OCI-LY7 (cell line): ENCODE measurements around the gene ROR2. TPM values are rescaled to one million over a fixed set of nuclear protein-coding genes. Genes with fewer than 3 reads are reported as not detected.

Source experiments
- BruUV-seq: library from RNA; stranded (reverse); fragments of 400-500 nt; replicated peaks from 2 replicates; lab custom pipeline; 2021; lab: Mats Ljungman, UMichigan
- CTCF ChIA-PET: fragments of 300-600 bp; sonication (Branson Sonifier 250); formaldehyde crosslinking; loops from one replicate; lab custom pipeline; 2022; ENCODE audit warnings: antibody characterized with exemption; ENCODE audit not compliant: unreplicated experiment; lab: Charles Lee
- POLR2A ChIA-PET: fragments of 300-600 bp; sonication (Branson Sonifier 250); formaldehyde crosslinking; loops from one replicate; lab custom pipeline; 2022; ENCODE audit warnings: antibody characterized with exemption; lab: Charles Lee
- DNase-seq: peaks from one replicate; pipeline ENCODE4 v3.0.0-alpha.2; 2015; ENCODE audit warnings: low spot score
- H2AFZ ChIP-seq: fragments of 200-600 bp; sonication (generic), shearing (Covaris generic); 2 replicates; pipeline ENCODE4 v1.6.1; 2014; ENCODE audit warnings: mild to moderate bottlenecking, antibody characterized with exemption, low read length, moderate library complexity
- H3K27ac ChIP-seq: fragments of 200-600 bp; sonication (generic); 2 replicates; pipeline ENCODE4 v1.5.1; 2014; ENCODE audit warnings: mixed run types, low read depth, mild to moderate bottlenecking, moderate library complexity, low read length, inconsistent platforms; ENCODE audit not compliant: poor library complexity, severe bottlenecking
- H3K36me3 ChIP-seq: fragments of 200-600 bp; sonication (generic); 2 replicates; pipeline ENCODE4 v1.6.1; 2014; ENCODE audit warnings: mild to moderate bottlenecking, antibody characterized with exemption, low read length, moderate library complexity, mixed read lengths; ENCODE audit not compliant: insufficient read depth
- H3K4me1 ChIP-seq: fragments of 200-600 bp; sonication (generic); 2 replicates; pipeline ENCODE4 v1.5.1; 2014; ENCODE audit warnings: mild to moderate bottlenecking, low read length; ENCODE audit not compliant: insufficient read depth, poor library complexity, severe bottlenecking
- H3K4me2 ChIP-seq: fragments of 200-600 bp; sonication (generic); 2 replicates; pipeline ENCODE4 v1.6.1; 2014; ENCODE audit warnings: mild to moderate bottlenecking, low read length
- H3K4me3 ChIP-seq: fragments of 200-600 bp; sonication (generic); 2 replicates; pipeline ENCODE4 v1.5.1; 2014; ENCODE audit warnings: mild to moderate bottlenecking, low read depth, low read length; ENCODE audit not compliant: poor library complexity, severe bottlenecking
- H3K79me2 ChIP-seq: fragments of 200-600 bp; sonication (generic); 2 replicates; pipeline ENCODE4 v1.6.1; 2016; ENCODE audit warnings: low read depth, mild to moderate bottlenecking, low read length, moderate library complexity, mixed read lengths; ENCODE audit not compliant: insufficient read depth
- H3K9me2 ChIP-seq: fragments of 200-600 bp; sonication (generic); 2 replicates; pipeline ENCODE4 v1.6.1; 2016; ENCODE audit warnings: mild to moderate bottlenecking, low read length, mixed read lengths; ENCODE audit not compliant: insufficient read depth
- H3K9me3 ChIP-seq: fragments of 200-600 bp; sonication (generic); 2 replicates; pipeline ENCODE4 v1.6.1; 2014; ENCODE audit warnings: mild to moderate bottlenecking, mixed run types, low read length, mixed read lengths
- H4K20me1 ChIP-seq: fragments of 200-600 bp; sonication (generic); 2 replicates; pipeline ENCODE4 v1.6.1; 2014; ENCODE audit warnings: mild to moderate bottlenecking, antibody characterized with exemption, low read length, moderate library complexity, mixed read lengths; ENCODE audit not compliant: insufficient read depth
- EZH2phosphoT487 ChIP-seq: fragments of 200-600 bp; sonication (generic); IDR thresholded peaks from 2 replicates; pipeline ENCODE4 v1.6.1; 2018; ENCODE audit warnings: low read depth, borderline replicate concordance, mild to moderate bottlenecking, mixed run types, antibody characterized with exemption, low read length, moderate library complexity, mixed read lengths
- intact Hi-C: fragments of 100-400 bp; cut with micrococcal nuclease; formaldehyde crosslinking; loops from one replicate; pipeline ENCODE4 v1.10.0; 2022; ENCODE audit not compliant: unreplicated experiment
- total RNA-seq, 2 experiments: library from RNA; depleted of rRNA in 1 of 2; stranded (reverse); fragments of >200 nt in 1 of 2; shearing (Covaris generic) in 1 of 2; gene quantifications; 2 replicates each; pipeline ENCODE4 v1.2.3, GENCODE V29; 2014 to 2022
- TF ChIP-seq, protein P1 (sequence below): fragments of 200-600 bp; sonication (generic); conservative IDR thresholded peaks from 2 replicates; pipeline ENCODE4 v1.5.1; 2014; ENCODE audit warnings: mild to moderate bottlenecking, antibody characterized with exemption, low read length, moderate library complexity, mixed read lengths

The ROR2 gene
- total RNA-seq, 2 experiments from 2014 or later, result 0.10 to 0.19 TPM

- H3K9me3 ChIP-seq, result no peaks in the 10 kb centered on the region
- H3K4me3 ChIP-seq, result no peak overlapping the region
- intact Hi-C loops, result no loop called here
- BruUV-seq, result no TSS peak
- ChIA-PET CTCF (no interaction called here), POLR2A (no interaction called here)
- no peak for DNase-seq
- H3K27ac ChIP-seq, result no peak overlapping the region
- no peak overlapping the region for H3K4me2 ChIP-seq
- no peaks in the 10 kb centered on the region for H3K4me1 ChIP-seq
- no peaks in the 10 kb centered on the region for H3K9me2 ChIP-seq
- no peaks in the 10 kb centered on the region for H3K79me2 ChIP-seq
- no peaks in the 10 kb centered on the region for H3K36me3 ChIP-seq
- no peak for TF ChIP-seq EZH2phosphoT487
- TF ChIP-seq, protein P1, sequence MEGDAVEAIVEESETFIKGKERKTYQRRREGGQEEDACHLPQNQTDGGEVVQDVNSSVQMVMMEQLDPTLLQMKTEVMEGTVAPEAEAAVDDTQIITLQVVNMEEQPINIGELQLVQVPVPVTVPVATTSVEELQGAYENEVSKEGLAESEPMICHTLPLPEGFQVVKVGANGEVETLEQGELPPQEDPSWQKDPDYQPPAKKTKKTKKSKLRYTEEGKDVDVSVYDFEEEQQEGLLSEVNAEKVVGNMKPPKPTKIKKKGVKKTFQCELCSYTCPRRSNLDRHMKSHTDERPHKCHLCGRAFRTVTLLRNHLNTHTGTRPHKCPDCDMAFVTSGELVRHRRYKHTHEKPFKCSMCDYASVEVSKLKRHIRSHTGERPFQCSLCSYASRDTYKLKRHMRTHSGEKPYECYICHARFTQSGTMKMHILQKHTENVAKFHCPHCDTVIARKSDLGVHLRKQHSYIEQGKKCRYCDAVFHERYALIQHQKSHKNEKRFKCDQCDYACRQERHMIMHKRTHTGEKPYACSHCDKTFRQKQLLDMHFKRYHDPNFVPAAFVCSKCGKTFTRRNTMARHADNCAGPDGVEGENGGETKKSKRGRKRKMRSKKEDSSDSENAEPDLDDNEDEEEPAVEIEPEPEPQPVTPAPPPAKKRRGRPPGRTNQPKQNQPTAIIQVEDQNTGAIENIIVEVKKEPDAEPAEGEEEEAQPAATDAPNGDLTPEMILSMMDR, result no peak
- H2AFZ ChIP-seq, result no peak overlapping the region
- no peaks in the 10 kb centered on the region for H4K20me1 ChIP-seq
These were observed 132.4 kb downstream of the ROR2 start for GRCh38 chr9:91817493-91818224.

GRCh38 chr9:91817106-91817492 lies 132.9 kb downstream of the ROR2 start:
- TF ChIP-seq, protein P1, result no peak
- ChIA-PET POLR2A (no interaction called here), CTCF (no interaction called here)
- no peak overlapping the region for H3K27ac ChIP-seq
- no peaks in the 10 kb centered on the region for H4K20me1 ChIP-seq
- no peak for DNase-seq
- no peaks in the 10 kb centered on the region for H3K79me2 ChIP-seq
- H3K4me3 ChIP-seq, result no peak overlapping the region
- intact Hi-C loops, result no loop called here
- H3K9me2 ChIP-seq, result no peaks in the 10 kb centered on the region
- H3K4me1 ChIP-seq, result no peaks in the 10 kb centered on the region
- no peaks in the 10 kb centered on the region for H3K36me3 ChIP-seq
- no peaks in the 10 kb centered on the region for H3K9me3 ChIP-seq
- H2AFZ ChIP-seq, result no peak overlapping the region
- H3K4me2 ChIP-seq, result no peak overlapping the region
- BruUV-seq, result no TSS peak

DNA sequence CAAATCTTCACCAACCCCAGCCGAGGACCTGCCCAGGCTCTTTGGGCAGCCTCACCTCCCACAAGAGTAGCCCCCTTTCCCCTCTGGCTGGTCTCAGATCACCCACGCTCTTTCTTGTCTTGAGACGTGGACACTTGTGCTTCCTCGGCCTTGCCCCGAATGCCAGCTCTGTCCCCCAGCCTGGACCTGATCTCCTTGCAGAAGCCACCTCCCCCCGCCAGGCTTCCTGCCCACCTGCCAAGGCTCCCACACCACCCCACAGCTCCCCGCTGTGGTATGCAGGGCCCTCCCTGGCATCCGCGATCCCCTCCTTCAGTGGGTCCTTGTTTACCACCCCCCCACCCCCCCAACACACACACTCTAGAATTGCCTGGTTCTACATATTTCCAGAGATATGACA lies 133.7 kb downstream of the ROR2 start:
- TF ChIP-seq EZH2phosphoT487, result no peak
- TF ChIP-seq, protein P1, result no peak
- Histone ChIP-seq H4K20me1 (no peaks in the 10 kb centered on the region), H3K9me2 (no peaks in the 10 kb centered on the region), H3K4me3 (no peak overlapping the region), H3K4me1 (no peaks in the 10 kb centered on the region), H3K27ac (no peak overlapping the region), H3K36me3 (no peaks in the 10 kb centered on the region), H3K9me3 (no peaks in the 10 kb centered on the region), H3K79me2 (no peaks in the 10 kb centered on the region), H2AFZ (no peak overlapping the region), H3K4me2 (no peak overlapping the region)
- CTCF ChIA-PET, result no interaction called here
- no peak for DNase-seq
- intact Hi-C loops, result no loop called here
- POLR2A ChIA-PET, result no interaction called here
- BruUV-seq, result no TSS peak
